ENCODE measurements around the gene MTRF1.
"Not testable (repeated sequence)": the region's sequence is repeated elsewhere in the genome, so short reads cannot be mapped to it uniquely, and the experiment has no call there.

Gene MTRF1

DNA sequence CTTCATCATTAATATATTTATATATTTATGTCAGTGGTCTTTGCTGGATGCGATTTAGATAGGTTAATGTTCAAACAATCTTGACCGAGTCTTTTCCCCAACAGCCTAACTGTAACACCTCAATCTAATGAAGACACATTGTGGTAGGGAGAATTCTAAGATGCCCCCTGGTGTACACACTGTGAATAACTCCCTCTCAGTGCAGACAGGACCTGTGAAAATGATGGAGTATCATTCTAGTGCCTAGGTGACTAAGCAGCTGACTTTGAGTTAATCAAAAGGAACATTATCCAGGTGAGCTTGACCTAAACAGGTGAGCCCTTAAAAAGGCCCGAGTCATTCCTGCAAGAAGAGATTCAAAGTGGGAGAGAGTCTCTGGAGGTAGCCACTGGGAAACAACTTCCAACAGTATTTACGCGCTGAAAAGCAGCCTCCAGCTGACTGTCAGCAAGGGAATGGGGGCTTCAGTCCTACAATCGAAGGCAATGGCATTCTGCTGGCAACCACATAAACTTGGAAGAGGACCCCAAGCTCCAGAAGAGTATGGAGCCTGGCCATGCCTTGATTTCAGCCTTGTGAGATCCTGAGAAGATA lies 41.0 kb downstream of the MTRF1 start:
- DNase-seq: peak in 1 of 2 experiments; percentile 55

DNA sequence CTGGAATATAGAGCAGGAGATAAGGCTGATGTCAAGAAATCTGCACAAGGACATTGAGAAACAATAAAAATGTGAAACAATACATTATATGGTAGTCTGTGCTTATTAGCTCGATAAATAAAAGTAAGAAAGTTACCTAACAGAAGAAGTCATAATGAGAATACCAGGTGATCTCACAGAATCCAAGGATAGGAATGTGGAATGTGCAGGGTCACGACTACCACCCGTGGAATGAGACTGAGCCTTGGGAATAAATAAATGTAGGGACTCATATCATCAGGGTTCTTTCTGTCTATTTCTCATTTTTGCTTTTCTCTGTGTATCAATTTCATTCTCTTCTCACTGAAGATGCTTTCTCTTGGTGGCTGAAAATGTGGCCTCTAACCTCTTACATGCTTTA lies 43.0 kb downstream of the MTRF1 start:
- no peak for DNase-seq

DNA sequence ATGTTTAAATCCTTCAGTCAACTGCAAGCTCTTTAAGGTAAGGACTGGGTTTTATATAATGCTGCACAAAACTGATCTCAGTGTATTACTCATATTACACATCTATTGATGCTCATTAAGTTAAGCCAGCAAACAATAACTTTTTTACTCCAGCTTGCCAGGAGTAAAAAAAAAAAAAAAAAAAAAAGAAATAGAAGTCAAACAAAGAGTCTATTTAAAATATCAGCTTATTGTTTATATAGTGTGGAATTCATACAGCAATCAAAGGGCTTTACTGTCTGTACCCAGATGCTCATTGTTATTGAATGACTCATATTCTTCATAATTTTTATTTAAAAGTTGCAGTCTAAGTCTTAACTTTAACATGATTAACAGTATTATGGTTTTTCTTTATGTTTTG lies 47.2 kb downstream of the MTRF1 start:
- no peak for DNase-seq

DNA sequence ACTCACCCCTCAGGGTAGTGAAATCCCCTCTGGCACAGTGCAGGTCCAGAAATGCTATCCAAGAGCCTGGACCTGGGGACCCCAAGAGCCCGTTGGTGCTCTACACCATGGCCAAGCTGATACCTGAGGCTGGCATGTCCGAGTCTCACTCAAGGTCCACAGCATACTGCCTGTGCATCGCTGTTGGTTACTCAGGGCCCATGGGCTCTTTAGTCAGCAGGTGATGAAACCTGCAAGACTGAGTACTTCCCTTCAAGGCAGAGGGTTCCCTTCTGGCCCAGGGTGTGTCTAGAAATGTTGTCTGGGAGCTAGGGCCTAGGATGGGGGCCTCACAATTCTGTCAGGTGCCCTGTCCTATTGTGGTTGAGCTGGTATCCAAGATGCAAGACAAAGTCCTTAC lies 49.5 kb downstream of the MTRF1 start:
- DNase-seq: no peak

DNA sequence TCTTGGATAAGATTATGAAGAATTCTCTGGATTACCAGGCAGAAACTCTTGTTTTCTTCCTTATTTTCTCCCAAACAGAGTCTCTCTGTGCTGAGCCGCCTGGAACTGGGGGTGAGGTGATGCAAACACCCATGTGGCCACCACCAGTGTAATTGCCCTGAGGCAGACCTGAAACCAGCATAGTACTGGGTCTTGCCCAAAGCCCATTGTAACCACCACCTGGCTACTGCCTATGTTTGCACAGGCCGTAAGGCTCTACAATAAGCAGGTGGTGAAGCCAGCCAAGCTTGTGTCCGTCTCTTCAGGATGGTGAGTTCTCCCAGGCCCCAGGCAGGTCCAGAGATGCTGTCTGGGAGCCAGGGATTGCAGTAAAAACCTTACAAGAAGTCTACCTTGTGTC lies 50.1 kb downstream of the MTRF1 start:
- DNase-seq: no peak

DNA sequence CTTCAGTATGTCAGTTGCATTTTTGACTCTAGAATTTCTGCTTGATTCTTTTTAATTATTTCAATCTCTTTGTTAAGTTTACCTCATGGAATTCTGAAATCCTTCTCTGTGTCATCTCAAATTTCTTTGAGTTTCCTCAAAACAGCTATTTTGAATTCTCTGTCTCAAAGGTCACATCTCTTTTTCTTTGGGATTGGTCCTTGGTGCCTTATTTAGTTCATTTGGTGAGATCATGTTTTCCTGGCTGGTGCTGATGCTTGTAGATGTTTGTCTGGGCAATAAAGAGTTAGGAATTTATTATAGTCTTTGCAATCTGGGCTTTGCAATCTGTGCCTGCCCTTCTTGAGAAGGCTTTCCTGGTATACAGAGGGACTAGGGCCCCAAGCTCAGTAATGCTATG lies 50.5 kb downstream of the MTRF1 start:
- no peak for DNase-seq

DNA sequence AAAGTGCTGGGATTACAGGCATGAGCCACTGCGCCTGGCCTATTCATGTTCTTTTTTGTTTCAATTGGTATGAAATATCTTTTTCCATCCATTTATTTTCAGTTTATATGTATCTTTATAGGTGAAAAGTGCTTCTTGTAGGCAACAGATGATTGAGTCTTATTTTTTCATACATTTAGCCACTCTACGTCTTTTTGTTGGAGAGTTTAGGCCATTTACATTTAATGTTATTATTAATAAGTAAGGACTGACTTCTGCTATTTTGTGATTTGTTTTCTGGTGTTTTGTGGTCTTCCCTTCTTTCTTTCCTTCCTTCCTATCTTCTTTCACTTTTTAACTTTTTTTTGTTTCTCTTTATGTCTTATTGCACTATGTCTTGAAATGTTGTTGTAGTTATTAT lies 52.3 kb downstream of the MTRF1 start:
- DNase-seq: no peak

DNA sequence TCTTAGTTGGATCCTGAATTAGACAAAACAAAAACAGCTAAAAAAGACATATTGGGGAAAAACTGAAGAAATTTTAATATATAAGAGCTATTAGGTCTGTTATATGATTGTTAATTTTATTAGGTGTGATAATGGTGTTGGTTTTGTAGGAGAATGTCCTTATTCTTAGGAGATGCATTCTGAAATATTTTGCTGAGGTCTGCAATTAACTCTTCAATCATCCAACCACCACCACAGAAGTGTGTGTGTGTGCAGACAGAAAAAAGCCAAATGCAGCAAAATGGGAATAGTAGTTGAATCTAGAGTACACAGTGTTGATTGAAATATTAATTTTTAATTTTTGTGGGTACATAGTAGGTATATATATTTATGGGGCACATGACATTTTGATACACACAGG lies 56.9 kb downstream of the MTRF1 start:
- no peak for DNase-seq

DNA sequence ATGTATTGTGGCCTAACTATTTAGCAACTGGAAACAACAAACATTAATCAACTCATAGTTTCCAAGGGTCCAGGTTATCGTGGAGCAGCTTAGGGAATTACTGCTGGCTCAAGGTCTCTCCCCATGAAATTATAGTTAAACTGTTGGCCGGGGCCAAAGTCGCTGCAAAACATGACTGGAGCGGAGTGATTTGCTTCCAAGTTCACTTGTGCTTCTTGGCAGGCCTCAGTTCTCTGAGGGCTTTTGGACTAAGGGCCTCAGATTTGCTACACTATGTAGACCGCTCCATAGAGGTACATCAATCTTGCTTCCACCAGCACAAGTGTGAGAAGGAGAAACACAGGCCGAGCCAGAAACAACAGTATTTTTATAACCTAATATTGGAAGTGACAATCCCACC lies 59.6 kb downstream of the MTRF1 start:
- DNase-seq: peak in 1 of 2 experiments; percentile 1

DNA sequence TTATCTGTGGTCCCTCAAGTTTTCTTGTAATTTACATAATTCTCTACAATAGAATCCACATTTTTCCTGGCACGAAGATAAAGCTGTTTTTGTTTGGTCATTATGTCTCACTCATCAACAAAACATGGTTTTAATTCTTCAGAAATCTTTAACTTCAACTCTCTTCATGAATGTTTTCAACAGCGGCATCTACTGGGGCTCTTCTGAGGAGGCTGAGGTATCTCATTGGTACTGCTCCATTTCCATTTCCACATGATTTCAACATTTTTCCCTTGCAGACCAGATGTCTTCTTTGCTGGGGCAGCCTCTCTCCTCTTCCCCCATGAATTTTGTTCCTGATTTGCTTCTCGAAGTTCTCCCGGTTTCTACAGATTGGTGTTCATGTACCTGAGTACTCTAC lies 63.2 kb downstream of the MTRF1 start:
- DNase-seq: no peak

DNA sequence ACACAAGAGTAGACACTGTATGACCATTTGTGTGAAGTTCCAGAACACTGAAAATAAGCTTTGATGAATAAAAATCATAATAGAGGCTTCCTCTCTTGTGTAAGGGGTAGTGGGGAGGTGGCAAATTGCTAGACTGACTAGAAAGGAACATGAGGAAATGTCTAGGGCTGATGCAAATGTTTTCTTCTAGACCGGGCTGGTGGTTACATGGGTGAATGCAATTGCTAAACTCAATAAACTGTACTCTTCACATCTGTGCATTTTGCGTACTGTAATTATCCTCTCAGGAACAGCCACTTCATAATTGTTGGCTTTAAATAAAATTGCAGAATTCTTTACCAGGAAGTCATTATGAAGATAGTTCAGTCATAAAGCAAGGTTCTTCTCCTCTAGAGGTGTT lies 63.9 kb downstream of the MTRF1 start:
- DNase-seq: no peak

DNA sequence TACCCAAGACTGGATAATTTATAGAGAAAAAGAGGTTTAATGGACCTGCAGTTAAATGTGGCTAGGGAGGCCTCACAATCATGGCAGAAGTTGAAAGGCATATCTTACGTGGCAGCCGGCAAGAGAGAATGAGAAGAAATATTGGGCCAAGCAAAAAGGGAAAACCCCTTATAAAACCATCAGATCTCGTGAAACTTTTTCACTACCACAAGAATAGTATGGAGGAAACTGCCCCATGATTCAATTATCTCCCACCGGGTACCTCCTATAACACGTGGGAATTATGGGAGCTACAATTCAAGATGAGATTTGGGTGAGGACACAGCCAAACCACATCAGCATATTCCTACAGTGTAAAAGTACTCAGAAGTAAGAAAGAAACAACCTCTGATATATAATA lies 64.3 kb downstream of the MTRF1 start:
- no peak for DNase-seq

DNA sequence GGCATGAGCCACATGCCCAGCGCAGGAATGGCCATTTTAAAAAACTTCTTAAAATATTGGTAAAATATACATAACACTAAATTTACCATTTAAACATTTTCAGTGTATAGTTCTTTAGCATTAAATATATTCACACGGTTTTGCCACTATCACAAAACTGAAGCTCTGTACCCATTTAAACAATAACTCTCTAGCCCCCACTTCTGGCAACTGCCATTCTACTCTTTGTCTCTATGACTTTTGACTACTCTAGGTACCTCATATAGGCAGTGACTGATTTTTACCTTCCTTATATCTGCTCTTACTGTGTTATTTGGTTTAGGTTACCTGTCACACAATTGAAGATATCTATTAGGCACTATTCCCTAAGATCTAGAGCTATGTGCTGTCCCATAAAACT lies 66.8 kb downstream of the MTRF1 start:
- DNase-seq: no peak

DNA sequence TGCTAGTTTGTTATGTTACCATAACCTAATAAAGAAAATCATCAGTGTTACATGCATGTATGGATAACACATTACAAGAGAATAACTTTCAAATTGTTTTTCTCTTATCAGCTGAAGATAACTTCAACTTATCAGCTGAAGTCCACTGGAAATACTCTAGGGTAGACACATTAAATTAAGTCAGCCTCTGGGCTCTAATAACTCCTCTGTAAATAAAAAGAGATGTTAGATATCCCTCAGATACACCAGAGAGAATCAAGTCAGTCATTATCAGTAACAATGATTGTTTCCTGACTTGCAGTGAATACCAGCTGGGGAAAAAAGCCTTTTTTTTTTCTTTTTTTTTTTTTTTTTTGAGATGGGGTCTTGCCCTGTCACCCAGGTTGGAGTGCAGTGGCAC lies 67.4 kb downstream of the MTRF1 start:
- no peak for DNase-seq

DNA sequence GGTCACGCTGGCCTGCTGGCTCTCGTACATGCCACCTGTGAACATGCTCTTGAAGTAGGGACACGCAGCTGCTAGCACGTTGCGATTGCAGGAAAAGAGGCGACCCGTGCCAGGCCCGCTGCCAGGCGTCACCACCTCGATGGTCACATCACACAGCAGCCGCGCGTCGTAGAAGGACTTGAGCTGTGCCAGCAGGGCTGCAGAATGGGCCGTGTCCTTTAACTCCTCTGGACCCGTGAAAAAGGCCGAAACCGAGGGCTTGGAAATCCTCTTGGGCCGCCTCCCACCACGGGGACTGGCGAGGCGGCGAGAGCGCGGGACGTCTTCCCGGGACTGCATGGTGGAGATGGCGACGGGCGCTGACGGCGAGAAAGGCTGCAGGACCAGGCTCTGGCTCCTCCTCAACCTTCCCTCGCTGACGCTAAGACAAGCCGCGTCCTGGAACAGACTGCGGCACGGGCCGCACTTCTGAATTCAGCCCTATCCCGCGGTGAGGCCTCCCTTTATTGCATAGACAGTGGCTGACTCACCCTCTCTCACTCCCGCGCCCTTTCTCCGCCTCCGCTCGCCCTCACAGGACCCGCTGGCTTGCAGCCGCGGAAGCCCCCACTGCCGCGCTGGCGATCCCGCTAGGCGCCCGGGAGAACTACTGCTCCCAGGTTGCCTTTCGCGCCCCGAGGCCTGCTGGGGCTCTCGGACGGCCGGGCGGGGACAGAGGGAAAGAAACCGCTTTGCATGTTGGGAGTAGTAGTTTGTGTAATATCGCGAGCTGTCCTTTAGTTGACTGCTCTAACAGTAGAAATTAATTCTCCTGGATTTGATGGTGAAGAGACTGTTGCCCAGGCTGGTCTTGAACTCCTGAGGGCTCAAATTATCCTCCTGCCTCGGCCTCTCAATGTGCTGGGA lies 69.2 kb downstream of the MTRF1 start, which contains the start of gene KBTBD7:
Gene KBTBD7, minus strand, starts transcription at position 651 of the 906 bp plus-strand sequence. Its CDS starts 312 bp downstream, at position 339.
- DNase-seq: peak; percentile 83 to 94

DNA sequence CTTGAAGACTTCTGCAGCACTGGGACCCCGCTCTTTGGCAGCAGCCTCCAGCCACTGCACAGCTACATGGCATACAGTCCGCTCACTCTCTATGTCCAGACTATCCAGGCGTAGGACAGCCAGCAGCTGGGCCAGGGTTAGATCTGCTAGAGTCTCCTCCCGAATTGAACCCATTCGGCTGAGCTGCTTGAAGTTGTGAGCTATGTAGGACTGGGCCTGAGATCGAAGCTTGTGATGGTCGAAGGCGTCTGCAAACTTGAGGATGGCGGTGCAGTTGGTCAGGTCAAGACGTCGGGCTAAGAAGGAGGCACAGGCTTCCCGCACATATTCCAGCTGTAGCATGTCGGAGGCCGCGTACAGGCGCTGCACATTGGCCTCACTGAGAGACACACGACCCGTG lies 69.9 kb downstream of the MTRF1 start:
- DNase-seq: no peak

DNA sequence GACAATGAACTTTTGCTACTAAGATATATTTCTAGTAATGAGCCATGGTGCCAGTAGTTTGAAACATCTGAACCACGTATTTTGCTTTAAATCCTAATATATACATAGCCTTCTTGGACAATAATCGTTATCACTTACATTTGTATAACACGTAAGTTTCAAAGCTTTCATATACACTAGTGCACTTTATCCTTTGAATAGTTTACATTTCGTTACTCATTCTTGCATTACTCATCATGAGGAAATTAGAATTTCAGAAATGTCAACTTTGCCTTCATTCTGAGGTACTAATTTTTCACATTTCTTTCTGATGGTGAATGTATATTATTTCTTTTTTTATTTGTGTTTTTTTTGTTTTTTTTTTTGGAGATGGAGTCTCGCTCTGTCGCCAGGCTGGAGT lies 74.8 kb downstream of the MTRF1 start:
- DNase-seq: no peak

DNA sequence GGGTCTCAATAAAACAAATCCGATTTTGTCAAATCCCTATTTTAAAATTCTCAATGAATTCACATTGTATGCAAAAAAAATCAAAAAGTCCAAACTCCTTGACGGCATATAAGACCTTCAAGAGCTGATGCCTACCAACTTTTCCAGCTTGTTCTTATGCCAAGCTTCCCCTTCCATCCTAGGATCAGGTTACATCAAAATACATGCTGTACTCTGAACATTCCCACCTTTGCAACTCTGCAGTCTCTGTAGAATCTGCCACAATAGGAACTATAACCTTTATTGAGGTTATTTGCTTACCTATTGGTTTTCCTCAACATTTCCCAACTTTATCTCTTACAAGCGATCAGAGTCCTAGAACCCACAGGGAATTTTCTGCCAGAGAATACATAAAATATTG lies 76.9 kb downstream of the MTRF1 start:
- DNase-seq: no peak

DNA sequence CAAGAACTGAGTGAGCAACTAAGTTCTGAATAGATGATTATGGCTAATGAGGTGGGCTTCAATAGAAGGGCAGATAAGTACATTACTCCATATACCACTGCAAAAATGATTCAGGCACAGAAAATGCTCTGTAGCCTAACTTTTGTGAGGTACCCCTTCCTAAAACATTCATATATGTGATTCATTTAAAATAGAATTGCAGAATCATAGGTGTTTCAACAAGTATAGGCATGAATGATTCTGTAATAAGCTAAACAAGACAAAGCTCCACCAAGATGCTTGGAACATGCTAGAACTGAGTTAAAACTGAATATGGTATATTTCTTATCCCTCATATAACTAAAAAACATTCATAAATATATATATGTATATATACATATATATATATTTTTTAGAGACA lies 81.1 kb downstream of the MTRF1 start:
- DNase-seq: no peak

DNA sequence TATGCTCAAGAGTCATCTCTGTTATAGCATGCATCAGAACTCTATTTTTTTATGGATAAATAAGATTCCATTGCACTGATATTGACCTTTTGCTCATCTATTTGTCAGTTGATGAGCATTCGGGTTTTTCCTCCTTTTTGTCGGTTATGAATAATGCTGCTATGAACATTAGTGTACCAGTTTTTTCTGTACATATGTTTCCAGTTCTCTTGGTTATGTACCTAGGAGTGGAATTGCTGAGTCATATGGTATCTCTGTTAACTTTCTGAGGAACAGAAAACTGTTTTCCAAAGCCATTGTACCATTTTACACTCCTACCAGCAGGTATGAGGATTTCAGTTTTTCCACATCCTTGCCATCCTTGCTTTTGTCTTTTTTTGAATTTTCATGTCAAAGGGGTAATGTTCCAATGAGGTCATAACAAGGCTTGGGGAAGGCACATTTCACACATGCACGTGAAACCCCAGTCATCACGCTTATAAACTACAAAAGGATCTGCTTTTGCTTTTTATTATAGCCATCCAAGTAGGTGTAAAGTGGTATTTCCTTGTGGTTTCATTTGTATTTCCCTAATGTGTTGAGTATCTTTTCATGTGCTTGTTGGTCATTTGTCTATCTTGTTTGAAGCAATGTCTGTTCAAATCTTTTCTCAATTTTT lies 83.7 kb downstream of the MTRF1 start:
- no peak for DNase-seq

DNA sequence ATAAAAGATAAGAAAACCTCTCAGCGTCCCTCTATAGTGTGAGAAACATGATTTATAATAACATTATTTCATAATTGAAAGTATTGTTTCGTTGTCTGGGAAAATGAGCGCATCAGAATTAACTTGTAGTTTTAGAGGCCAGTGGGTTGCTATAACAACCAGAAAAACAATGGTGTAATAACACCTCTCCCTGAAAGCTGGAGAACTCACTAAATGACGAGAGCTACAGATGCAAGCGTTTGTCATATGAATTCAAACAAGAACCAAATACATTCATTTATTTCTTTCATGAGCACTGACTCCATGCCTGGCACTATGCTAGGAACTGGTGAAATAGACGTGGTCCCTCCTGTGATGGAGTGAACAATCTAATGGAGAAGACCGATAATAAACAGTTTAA lies 85.3 kb downstream of the MTRF1 start:
- no peak for DNase-seq

DNA sequence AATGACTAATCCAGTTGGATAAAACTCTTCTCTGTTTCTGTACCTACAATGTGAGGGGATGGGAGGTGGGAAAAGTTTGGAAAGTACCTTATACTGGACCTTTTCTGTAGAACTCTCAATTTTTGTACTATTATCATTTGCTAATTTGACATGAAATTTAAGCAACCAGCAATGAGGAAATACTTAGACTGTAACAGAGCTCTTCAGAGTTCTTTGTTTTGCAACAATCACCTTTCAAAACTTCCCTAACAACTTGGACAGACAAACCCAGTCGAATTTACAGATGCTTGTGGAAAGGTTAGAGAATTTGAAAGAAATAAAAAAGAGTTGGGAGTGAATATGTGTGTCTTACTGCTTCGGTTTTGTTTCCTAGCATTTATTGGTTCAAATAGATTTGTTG lies 85.8 kb downstream of the MTRF1 start:
- no peak for DNase-seq

DNA sequence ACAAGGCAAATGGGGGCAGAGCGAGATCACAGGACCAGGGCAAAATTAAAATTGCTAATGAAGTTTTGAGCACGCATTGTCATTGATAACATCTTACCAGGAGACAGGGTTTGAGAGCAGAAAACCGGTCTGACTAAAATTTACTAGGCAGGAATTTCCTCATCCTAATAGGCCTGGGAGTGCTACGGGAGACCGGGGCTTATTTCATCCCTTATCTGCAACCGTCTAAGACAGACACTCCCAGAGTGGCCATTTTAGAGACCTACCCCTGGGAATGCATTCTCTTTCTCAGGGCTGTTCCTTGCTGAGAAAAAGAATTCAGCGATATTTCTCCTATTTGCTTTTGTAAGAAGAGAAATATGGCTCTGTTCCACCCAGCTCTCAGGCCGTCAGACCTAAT lies 87.8 kb downstream of the MTRF1 start:
- not testable (repeated sequence) for DNase-seq

Measured in NCI-H446 (cell line).